ENCODE measurements around the gene CTSL.

The CTSL gene

DNA sequence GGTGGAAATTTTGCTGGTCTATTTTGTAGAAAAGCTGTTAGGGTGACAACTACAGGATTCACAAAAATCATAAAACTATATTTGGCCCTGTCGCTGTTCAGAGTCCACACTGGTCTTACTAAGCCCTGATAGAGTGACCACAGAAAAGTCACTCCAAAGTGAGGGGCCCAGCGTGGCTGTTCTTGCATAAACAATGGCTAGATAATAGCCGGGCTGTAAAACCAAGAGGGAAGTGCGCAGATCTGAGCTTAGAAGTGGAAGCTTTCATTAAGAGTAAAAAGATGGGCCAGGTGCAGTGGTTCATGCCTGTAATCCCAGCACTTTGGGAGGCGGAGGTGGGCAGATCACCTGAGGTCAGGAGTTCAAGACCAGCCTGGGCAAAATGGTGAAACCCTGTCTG lies 15.5 kb upstream of the CTSL start:
- H3K4me3 ChIP-seq (ENCODE audit: insufficient read depth, low read length, poor library complexity, severe bottlenecking) = no peak overlapping the region
- no peak overlapping the region for H3K9ac ChIP-seq (ENCODE audit: low read length)
- no peak overlapping the region for H3K4me2 ChIP-seq (ENCODE audit: low read depth, low read length, poor library complexity, severe bottlenecking)
- no peak overlapping the region for H2AFZ ChIP-seq (ENCODE audit: low read depth, low read length, severe bottlenecking)
- H4K20me1 ChIP-seq (ENCODE audit: low read depth, low read length) = no peaks in the 10 kb centered on the region
- H3K36me3 ChIP-seq (ENCODE audit: low read length) = no peaks in the 10 kb centered on the region
- no peaks in the 10 kb centered on the region for H3K9me2 ChIP-seq (replicated peaks; ENCODE audit: insufficient read depth, low read length)
- no peak overlapping the region for H3K27ac ChIP-seq (ENCODE audit: low read depth, low read length)
- no peaks in the 10 kb centered on the region for H3F3A ChIP-seq (ENCODE audit: insufficient read depth)
- no peak for TF ChIP-seq EZH2phosphoT487 (conservative IDR thresholded peaks at IDR 0.05; ENCODE audit: low read length)
- TF ChIP-seq, protein P1, sequence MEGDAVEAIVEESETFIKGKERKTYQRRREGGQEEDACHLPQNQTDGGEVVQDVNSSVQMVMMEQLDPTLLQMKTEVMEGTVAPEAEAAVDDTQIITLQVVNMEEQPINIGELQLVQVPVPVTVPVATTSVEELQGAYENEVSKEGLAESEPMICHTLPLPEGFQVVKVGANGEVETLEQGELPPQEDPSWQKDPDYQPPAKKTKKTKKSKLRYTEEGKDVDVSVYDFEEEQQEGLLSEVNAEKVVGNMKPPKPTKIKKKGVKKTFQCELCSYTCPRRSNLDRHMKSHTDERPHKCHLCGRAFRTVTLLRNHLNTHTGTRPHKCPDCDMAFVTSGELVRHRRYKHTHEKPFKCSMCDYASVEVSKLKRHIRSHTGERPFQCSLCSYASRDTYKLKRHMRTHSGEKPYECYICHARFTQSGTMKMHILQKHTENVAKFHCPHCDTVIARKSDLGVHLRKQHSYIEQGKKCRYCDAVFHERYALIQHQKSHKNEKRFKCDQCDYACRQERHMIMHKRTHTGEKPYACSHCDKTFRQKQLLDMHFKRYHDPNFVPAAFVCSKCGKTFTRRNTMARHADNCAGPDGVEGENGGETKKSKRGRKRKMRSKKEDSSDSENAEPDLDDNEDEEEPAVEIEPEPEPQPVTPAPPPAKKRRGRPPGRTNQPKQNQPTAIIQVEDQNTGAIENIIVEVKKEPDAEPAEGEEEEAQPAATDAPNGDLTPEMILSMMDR (IDR thresholded peaks at IDR 0.05; ENCODE audit: insufficient read depth, low read length, poor library complexity, severe bottlenecking) = no peak
- no peaks in the 10 kb centered on the region for H3K27me3 ChIP-seq (ENCODE audit: low read length)
- H3K9me3 ChIP-seq (ENCODE audit: insufficient read depth, low read length) = no peaks in the 10 kb centered on the region
- no peaks in the 10 kb centered on the region for H3K79me2 ChIP-seq (ENCODE audit: insufficient read depth, low read length)

DNA sequence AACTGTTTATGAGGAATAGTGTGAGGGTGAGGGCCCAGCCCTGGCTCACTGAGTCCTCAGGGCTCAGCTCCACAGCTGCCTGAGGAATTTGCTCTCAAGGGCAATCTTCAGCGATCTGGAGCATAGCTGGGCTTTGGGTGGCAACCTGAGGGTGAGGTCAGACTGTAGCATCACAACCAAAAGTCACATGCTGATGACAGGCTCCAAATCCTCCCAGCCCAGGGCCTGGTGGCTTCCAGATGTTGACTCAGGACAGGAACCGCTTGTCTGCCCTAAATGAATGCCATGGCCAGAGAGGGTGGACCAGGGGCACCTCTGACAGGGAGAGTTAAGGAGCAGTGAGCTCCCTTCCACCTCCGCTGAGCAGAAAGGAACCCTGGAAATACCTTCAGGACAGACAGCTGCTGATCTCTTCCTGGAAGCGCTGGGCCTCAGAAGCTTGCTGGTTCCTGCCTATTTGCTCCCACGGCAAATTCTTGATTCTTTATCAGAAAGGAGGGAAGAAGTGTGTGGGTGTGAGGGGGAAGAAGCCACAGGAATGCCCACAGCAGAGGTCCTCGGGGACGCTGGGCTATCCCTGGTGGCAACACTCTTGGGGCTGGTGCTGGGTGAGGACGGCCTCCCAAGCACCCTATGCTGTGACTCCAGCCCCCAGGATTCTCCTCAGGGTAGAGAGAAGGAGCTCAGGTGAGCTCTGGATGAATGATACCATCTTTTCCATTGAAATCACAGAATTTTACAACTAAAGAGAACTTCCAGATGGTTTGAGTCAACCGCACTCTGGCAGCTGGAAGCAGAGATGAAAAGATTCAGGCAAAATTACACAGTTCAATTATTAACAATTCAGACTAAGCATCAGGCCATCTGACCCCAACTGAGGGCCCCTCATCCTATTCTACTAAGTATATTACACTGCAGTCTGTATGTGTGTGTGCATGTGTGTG lies 13.8 kb upstream of the CTSL start:
- Histone ChIP-seq H3K9me2 (replicated peaks; ENCODE audit: insufficient read depth, low read length) (no peaks in the 10 kb centered on the region), H3K4me2 (ENCODE audit: low read depth, low read length, poor library complexity, severe bottlenecking) (no peak overlapping the region), H3K9ac (ENCODE audit: low read length) (no peak overlapping the region), H4K20me1 (ENCODE audit: low read depth, low read length) (no peaks in the 10 kb centered on the region), H3K4me3 (ENCODE audit: insufficient read depth, low read length, poor library complexity, severe bottlenecking) (no peak overlapping the region), H3K9me3 (ENCODE audit: insufficient read depth, low read length) (no peaks in the 10 kb centered on the region), H3F3A (ENCODE audit: insufficient read depth) (no peaks in the 10 kb centered on the region), H2AFZ (ENCODE audit: low read depth, low read length, severe bottlenecking) (no peak overlapping the region), H3K79me2 (ENCODE audit: insufficient read depth, low read length) (no peaks in the 10 kb centered on the region), H3K27ac (ENCODE audit: low read depth, low read length) (no peak overlapping the region), H3K36me3 (ENCODE audit: low read length) (no peaks in the 10 kb centered on the region), H3K27me3 (ENCODE audit: low read length) (no peaks in the 10 kb centered on the region)
- TF ChIP-seq, protein P1 (IDR thresholded peaks at IDR 0.05; ENCODE audit: insufficient read depth, low read length, poor library complexity, severe bottlenecking) = no peak
- TF ChIP-seq EZH2phosphoT487 (conservative IDR thresholded peaks at IDR 0.05; ENCODE audit: low read length) = no peak

DNA sequence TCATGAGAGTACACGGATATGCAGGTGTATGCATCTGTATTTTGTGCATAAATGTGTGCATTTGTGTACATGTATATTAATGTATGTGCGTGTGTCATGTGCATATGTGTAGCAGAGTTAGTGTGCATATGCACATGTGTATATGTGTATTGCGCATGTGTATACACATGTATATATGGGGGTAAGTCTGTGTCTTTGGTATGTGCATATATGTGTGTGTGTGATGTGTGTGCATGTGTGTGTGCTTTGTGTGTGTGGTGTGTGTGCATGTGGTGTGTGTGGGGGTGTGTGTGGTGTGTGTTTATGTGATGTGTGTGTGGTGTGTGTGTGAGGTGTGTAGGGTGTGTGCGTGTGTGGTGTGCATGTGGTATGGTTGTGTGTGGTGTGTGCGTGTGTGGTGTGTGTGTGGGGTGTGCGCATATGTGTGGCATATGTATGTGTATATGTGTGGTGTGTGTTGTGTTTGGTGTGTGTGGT lies 13.1 kb upstream of the CTSL start:
- H3K79me2 ChIP-seq (ENCODE audit: insufficient read depth, low read length) = no peaks in the 10 kb centered on the region
- no peak overlapping the region for H3K9ac ChIP-seq (ENCODE audit: low read length)
- H3K4me3 ChIP-seq (ENCODE audit: insufficient read depth, low read length, poor library complexity, severe bottlenecking) = no peak overlapping the region
- no peak overlapping the region for H3K27ac ChIP-seq (ENCODE audit: low read depth, low read length)
- no peaks in the 10 kb centered on the region for H3K9me3 ChIP-seq (ENCODE audit: insufficient read depth, low read length)
- no peaks in the 10 kb centered on the region for H3K27me3 ChIP-seq (ENCODE audit: low read length)
- no peak for TF ChIP-seq EZH2phosphoT487 (conservative IDR thresholded peaks at IDR 0.05; ENCODE audit: low read length)
- TF ChIP-seq, protein P1 (IDR thresholded peaks at IDR 0.05; ENCODE audit: insufficient read depth, low read length, poor library complexity, severe bottlenecking) = no peak
- H4K20me1 ChIP-seq (ENCODE audit: low read depth, low read length) = no peaks in the 10 kb centered on the region
- no peaks in the 10 kb centered on the region for H3F3A ChIP-seq (ENCODE audit: insufficient read depth)
- no peak overlapping the region for H2AFZ ChIP-seq (ENCODE audit: low read depth, low read length, severe bottlenecking)
- H3K4me2 ChIP-seq (ENCODE audit: low read depth, low read length, poor library complexity, severe bottlenecking) = no peak overlapping the region
- H3K36me3 ChIP-seq (ENCODE audit: low read length) = no peaks in the 10 kb centered on the region
- no peaks in the 10 kb centered on the region for H3K9me2 ChIP-seq (replicated peaks; ENCODE audit: insufficient read depth, low read length)
